Measurements from ENCODE around the gene ZNF385D.
A peak's percentile ranks its signal among the peaks of the same experiment; 100 is the strongest.

ZNF385D gene

DNA sequence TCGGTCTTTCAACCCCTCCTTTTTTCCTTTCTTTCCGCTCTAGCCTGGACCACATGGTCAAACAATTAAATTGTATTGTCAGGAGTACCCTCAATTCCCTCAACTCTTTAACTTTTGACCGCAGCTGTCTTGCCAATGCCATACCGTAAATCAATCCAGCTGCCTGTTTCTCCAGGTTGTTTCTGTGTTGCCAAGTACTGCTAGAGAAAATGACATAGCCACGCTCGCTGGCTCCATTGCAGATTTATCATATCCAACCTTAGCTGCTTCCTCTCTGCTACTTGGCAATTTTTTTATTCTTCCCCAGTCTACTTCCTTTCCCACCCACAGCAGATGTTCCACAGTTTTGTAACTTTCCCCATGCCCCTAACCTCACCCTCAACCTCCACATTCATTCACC lies 60.0 kb downstream of the ZNF385D start:
- FAIRE-seq (no peak), DNase-seq (ENCODE audit: insufficient read length, low spot score) (no peak)

DNA sequence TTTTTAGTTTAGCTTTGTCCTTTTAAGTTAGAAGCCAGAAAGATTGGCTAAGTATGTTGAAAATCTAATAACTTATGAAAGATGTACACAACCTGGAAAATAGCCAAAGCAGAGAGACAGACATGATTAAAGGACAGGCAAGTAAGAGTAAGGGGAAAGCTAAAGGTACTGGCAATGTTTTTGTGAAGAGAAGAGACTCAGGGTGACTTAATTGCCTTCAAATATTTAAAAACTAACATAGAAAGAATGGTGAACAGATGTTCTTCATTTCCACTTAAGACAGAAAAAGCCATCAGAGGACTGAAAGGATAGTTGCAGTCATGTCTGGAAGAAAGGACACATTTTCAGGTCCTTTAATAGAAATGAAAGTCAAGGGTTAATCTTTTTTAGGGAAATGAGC lies 68.8 kb downstream of the ZNF385D start:
- DNase-seq (ENCODE audit: insufficient read length, low spot score) (no peak), FAIRE-seq (no peak)

- FAIRE-seq (no peak), DNase-seq (ENCODE audit: insufficient read length, low spot score) (no peak)
These were observed 77.6 kb downstream of the ZNF385D start for GRCh38 chr3:21673393-21673792.

DNA sequence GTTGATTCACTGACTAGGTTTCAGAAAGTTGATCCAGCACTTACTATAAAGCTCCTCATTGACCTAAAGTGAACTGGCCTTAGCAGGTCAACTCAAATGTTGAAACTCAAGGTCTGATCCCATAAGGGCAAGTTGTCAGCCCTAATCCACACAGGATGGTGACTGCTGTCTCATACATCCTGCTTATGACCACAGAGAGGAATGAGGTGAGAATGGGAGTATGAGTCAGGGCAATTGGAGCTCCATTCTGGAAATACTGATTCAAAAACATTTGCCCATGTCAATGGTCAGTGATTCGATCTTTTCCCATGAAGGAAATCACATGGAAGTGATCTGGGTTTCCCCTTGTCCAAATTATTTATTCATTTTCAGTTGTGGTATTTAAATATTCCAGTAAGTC lies 78.7 kb downstream of the ZNF385D start:
- DNase-seq (ENCODE audit: insufficient read length, low spot score): peak; percentile 9

GRCh38 chr3:21670386-21670785 lies 80.6 kb downstream of the ZNF385D start:
- DNase-seq (ENCODE audit: insufficient read length, low spot score) (no peak), FAIRE-seq (no peak)

More for the DNA sequence above, 78.7 kb downstream of the ZNF385D start:
- no peak for FAIRE-seq

- DNase-seq (ENCODE audit: insufficient read length, low spot score) (no peak), FAIRE-seq (no peak)
These were observed 83.0 kb downstream of the ZNF385D start for GRCh38 chr3:21668012-21668411.

DNA sequence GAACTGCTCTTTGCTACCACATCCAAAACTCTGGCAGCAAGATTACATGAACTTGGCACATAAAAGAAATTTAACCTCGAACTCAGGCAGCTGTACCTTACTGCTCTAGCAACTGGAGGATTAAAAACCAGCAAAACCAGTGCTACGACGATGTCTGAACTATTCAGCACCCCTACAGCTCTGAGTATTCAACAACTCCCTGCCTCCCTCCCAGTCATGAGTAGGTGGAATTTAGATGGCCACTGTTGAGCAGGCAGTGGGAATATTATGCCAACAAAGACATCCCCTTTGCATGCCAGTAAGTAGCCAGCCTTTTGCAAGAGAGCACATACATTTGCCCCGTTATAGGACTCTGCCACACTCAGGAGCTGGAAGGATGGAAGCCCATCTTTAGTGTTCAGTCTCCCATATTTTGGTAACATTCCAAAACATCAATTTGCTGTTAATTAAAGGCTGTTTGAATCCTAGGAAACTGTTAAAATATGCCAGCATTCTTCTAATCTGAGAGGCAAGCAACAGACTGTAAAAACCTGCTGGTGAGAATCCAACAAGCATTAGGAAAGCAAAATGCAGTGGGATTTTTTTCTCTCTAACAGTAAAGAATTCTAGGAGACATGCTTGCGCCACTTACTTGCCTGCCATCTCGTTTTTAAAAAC lies 85.4 kb downstream of the ZNF385D start:
- DNase-seq (ENCODE audit: insufficient read length, low spot score) (no peak), FAIRE-seq (no peak)

- FAIRE-seq: no peak
- DNase-seq (ENCODE audit: insufficient read length, low spot score): no peak
These were observed 86.0 kb downstream of the ZNF385D start for GRCh38 chr3:21664996-21665395.

- no peak for FAIRE-seq
- no peak for DNase-seq (ENCODE audit: insufficient read length, low spot score)
These were observed 88.6 kb downstream of the ZNF385D start for GRCh38 chr3:21662403-21662802.

GRCh38 chr3:21654662-21655061 lies 96.3 kb downstream of the ZNF385D start:
- DNase-seq (ENCODE audit: insufficient read length, low spot score) (no peak), FAIRE-seq (no peak)

DNA sequence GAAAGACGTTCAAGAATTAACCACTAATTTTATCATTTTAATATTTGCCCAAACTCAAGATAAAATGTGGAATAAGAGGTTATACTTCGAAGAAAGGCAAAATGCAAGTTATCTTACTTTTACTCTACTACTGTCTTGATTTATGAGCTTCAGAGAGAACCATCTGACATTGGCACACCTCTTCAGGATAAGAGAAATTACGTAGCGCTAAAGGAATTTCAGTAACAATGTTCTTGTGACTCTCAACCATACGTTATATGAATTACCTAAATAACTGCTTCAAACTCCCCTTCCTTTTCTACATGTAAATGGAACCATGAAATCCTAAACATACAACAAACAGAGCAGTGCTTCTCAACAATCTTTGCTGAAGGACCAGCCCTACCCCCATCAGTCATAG lies 96.8 kb downstream of the ZNF385D start:
- no peak for DNase-seq (ENCODE audit: insufficient read length, low spot score)
- no peak for FAIRE-seq

- no peak for DNase-seq (ENCODE audit: insufficient read length, low spot score)
- no peak for FAIRE-seq
These were observed 101.5 kb downstream of the ZNF385D start for GRCh38 chr3:21649519-21649918.

DNA sequence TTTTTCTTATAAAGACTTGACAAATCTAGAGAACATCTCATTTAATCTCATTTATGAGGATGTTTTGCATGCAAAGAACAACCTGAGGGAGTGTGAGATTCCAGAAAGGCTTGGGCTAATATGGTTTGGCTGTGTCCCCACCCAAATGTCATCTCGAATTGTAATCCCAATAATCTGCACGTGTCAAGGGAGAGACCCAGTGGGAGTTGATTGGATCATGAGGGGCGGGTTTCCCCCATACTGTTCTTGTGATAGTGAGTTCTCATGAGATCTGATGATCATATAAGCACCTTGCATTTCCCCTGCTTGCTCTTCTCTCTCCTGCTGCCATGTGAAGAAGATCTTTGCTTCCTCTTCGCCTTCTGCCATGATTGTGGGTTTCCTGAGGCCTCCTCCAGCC lies 103.0 kb downstream of the ZNF385D start:
- FAIRE-seq: no peak
- no peak for DNase-seq (ENCODE audit: insufficient read length, low spot score)

GRCh38 chr3:21645121-21645897 lies 105.7 kb downstream of the ZNF385D start:
- DNase-seq (ENCODE audit: insufficient read length, low spot score) (no peak), FAIRE-seq (no peak)

DNA sequence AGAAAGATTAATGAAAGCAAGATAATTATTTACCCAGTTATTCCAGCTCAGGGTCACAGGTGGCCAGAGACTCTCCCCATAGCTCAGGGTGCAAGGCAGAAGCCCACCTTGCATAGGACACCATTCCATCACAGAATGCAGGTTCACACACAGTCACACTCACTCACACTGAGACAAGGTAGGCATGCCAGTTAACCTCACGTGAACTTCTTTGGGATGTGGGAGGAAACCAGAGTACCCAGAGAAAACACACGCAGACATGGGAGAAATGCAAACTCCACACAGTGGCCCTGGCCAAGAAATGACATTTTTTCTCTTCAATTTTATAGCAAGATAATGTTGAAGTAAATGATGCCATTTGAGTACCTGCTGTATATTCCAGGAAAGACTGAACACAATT lies 106.7 kb downstream of the ZNF385D start:
- FAIRE-seq (no peak), DNase-seq (ENCODE audit: insufficient read length, low spot score) (no peak)

- DNase-seq (ENCODE audit: insufficient read length, low spot score) (no peak), FAIRE-seq (no peak)
These were observed 107.3 kb downstream of the ZNF385D start for GRCh38 chr3:21643752-21644151.

- DNase-seq (ENCODE audit: insufficient read length, low spot score): no peak
- FAIRE-seq: no peak
These were observed 108.6 kb downstream of the ZNF385D start for GRCh38 chr3:21642433-21642832.

- FAIRE-seq (no peak), DNase-seq (ENCODE audit: insufficient read length, low spot score) (no peak)
These were observed 109.1 kb downstream of the ZNF385D start for GRCh38 chr3:21641959-21642358.

DNA sequence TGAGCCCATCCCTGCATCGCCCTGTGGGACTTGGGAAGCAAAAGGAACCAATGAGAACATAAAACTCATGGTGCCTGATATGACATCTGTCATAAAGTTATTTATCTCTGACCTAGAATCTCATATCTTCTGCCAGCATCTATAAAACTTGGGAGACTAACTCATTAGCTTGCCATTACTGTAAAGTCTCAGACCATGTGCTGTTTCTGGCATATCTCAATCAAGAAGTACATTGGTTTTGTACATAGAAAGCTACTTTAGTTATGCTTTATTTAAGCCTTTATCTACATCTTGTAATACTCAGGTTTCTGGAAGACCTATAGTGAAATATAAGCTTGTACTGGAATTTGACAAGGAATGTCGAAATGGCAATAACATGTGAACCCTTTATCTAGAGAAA lies 112.5 kb downstream of the ZNF385D start:
- FAIRE-seq: no peak
- DNase-seq (ENCODE audit: insufficient read length, low spot score): no peak

GRCh38 chr3:21634112-21634511 lies 116.9 kb downstream of the ZNF385D start:
- FAIRE-seq: no peak
- DNase-seq (ENCODE audit: insufficient read length, low spot score): no peak

DNA sequence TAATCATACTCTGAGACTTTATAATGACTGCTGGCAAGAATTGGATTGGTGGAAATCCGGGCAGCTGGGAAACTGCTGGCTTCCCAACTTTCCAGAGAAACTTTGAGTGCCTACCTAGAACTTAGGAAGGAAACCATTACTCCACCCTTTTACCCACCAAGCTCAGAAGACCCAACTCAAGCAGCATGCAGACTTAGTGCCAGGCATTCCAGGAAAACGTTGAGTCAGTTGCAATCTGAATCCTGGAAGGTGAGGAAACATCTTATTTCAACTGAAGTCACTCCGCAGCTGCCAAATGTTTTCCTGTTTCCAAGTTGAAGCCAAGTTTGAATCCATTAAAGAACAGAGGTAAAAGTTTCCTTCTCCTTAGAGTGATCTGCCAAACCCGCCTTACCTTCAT lies 126.5 kb downstream of the ZNF385D start:
- FAIRE-seq (no peak), DNase-seq (ENCODE audit: insufficient read length, low spot score) (no peak)

GRCh38 chr3:21621181-21621651 lies 129.8 kb downstream of the ZNF385D start:
- FAIRE-seq (no peak), DNase-seq (ENCODE audit: insufficient read length, low spot score) (no peak)
